Mesodermal cell (in vitro differentiated cells): ENCODE data around the gene KCNMB2.

ENCODE experiments used
- H3K27ac ChIP-seq: 2 replicates; pipeline ENCODE4 v1.7.0; 2013; ENCODE audit warnings: mild to moderate bottlenecking, low read depth, low read length, moderate library complexity; ENCODE audit not compliant: severe bottlenecking
- H3K36me3 ChIP-seq: 2 replicates; pipeline ENCODE4 v1.7.1; 2013; ENCODE audit warnings: mild to moderate bottlenecking, low read length, moderate library complexity; ENCODE audit not compliant: control insufficient read depth, insufficient read depth
- H3K4me1 ChIP-seq: one replicate; pipeline ENCODE4 v1.7.1; 2013; ENCODE audit warnings: mild to moderate bottlenecking, low read length; ENCODE audit not compliant: insufficient read depth, control insufficient read depth, poor library complexity, severe bottlenecking
- H3K4me3 ChIP-seq: 2 replicates; pipeline ENCODE4 v1.7.0; 2013; ENCODE audit warnings: low read length, control low read depth, mild to moderate bottlenecking; ENCODE audit not compliant: insufficient read depth, poor library complexity, severe bottlenecking; ENCODE audit errors: extremely low read depth
- H3K9me3 ChIP-seq: 2 replicates; pipeline ENCODE4 v1.7.1; 2013; ENCODE audit warnings: mild to moderate bottlenecking, low read length, moderate library complexity; ENCODE audit not compliant: control insufficient read depth
- WGBS, 2 experiments: methylation state at CpG; one replicate each; pipeline ENCODE4 v1.1.5; 2013; ENCODE audit warnings: missing lambda C conversion rate in 2 of 2; ENCODE audit not compliant: insufficient coverage in 2 of 2; 5-methylcytosine and 5-hydroxymethylcytosine counted together

The KCNMB2 gene

DNA sequence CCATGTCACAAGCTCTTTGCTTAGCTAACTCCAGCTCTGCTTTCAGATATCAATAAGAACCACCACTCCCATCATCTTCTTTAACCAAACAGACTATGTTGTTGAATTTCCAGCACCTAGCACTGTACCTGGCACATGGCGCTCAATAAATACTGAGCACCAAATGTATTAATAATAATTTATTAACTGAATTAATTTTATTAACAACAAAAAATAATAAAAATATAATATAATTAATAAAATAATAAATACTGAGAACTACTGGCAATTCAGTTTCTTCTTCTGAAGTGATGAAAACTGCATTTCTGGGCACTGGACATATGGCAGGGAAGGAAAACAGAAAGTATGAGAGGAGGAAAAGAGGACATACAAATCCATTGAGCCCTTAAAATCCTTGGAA, 271.5 kb downstream of the KCNMB2 start:
- H3K4me3 ChIP-seq: no peak overlapping the region
- no peaks in the 10 kb centered on the region for H3K4me1 ChIP-seq
- no peak overlapping the region for H3K27ac ChIP-seq
- H3K36me3 ChIP-seq: no peaks in the 10 kb centered on the region
- H3K9me3 ChIP-seq: no peaks in the 10 kb centered on the region
- WGBS, 2 experiments: no CpG with 5 or more reads among the region's 1 CpG

DNA sequence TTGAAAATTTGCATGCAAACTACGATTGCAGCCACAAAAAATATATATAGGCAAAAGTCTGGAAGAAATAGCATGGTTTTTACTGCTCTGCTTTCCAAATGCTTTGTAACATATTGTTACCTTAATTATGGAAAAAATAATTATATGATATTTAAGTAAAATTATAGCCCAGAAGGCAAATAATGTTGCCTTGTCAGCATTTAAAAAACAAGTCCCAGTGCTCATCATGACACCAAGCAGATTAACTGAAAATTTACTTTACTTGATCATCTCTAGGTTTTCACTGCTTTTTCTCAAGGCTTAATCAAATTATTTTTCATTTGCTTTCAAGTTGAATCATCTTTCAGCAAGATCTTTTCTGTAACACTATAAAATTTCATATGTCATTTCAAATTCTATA, 272.5 kb downstream of the KCNMB2 start:
- no CpG with 5 or more reads among the region's 1 CpG for WGBS, 2 experiments
- no peaks in the 10 kb centered on the region for H3K9me3 ChIP-seq
- no peak overlapping the region for H3K27ac ChIP-seq
- no peaks in the 10 kb centered on the region for H3K36me3 ChIP-seq
- H3K4me1 ChIP-seq: no peaks in the 10 kb centered on the region
- no peak overlapping the region for H3K4me3 ChIP-seq

DNA sequence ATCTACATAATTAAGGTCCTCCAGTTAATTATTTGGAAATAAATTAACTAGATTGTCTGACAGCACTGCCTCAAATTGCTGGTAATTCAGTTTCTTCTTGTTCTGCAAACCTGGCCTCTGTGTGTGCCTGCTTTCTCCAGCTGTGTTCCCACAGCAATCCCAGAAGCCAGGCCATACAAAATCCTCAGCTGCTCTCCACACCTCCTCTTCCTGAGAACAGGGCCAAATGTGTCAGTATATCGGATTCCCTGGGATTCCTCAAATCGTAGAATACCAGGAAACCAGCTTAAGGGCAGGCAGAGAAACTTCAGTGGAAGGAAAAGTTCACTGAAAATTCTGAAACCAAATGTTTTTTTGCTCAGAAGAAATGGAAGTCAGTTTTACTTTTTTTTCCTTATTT, 273.9 kb downstream of the KCNMB2 start:
- Histone ChIP-seq H3K4me1 (no peaks in the 10 kb centered on the region), H3K36me3 (no peaks in the 10 kb centered on the region), H3K4me3 (no peak overlapping the region), H3K27ac (no peak overlapping the region), H3K9me3 (no peaks in the 10 kb centered on the region)
- 90 to 100% methylated on average over 2 of the region's 2 CpGs for WGBS, 2 experiments

DNA sequence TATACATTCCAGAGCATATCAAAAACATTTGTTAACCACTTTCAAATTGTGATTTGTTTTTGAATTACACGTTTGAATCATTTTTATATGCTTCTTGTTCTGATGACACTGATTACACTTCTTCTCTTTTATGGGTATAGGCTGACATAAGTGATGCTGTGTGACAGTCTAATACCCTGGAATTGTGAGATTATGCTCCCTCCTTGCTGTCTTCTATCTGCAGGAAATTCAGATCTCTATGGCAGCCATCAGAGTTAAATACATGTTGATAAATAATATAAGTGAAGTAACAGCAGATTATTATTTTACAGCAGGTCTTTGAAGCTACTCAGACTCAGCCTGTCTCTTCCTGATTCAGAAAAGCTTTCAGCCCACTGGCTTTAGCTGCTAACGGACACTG, 286.5 kb downstream of the KCNMB2 start:
- H3K4me1 ChIP-seq: no peaks in the 10 kb centered on the region
- H3K36me3 ChIP-seq: no peaks in the 10 kb centered on the region
- H3K4me3 ChIP-seq: no peak overlapping the region
- H3K9me3 ChIP-seq: no peaks in the 10 kb centered on the region
- no CpG with 5 or more reads among the region's 2 CpGs for WGBS, 2 experiments
- H3K27ac ChIP-seq: no peak overlapping the region

DNA sequence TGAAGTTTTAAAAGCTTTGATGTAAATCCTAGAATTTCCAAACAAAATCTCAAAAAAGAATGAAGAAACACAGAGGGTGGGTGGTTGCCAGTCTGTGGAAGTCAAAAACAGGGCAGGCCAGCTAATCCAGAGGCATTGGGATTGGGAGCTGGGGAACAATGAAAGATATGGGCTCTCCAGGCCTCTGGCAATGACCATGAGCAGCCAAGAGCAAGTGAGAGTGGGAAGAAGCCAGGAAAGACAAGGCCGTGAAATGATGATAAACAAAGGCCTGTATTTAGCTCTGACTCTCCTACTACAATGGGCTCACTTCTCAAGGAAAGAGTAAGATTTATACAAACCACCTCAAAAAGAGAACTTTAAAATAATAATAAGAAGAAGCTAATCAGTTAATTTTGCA, 286.9 kb downstream of the KCNMB2 start:
- Histone ChIP-seq H3K9me3 (no peaks in the 10 kb centered on the region), H3K27ac (no peak overlapping the region), H3K4me3 (no peak overlapping the region), H3K36me3 (no peaks in the 10 kb centered on the region), H3K4me1 (no peaks in the 10 kb centered on the region)
- no CpG with 5 or more reads among the region's 1 CpG for WGBS, 2 experiments

DNA sequence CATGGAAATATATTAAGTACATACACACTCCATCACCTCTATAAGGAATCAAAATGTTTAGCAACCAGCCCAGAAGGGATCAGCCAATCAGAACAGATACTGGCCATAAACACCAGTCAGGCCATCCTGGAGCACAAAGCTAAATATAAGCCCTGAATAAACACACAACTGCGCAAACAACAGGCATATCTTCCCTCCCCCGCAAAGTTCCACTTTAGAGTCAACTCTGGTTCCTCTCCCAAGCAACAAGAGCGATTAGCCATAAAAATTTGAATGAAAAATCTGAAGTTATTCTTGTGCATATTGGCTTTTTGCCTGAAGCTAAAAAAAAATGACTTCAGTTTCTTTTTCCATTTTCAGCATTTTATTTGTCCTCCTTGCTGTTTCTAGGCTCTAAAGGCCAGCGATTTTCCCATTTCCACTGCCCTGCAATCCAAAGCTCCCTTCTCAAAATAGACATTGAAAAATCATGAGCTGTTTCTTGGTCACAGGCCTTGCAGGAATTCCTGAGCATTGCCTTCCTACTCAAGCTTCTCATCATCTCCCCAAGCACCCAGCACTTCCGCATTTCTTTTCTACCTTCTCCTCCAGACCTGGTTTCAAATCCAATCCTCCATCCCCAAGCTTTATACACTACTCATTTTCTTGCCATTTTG, 287.5 kb downstream of the KCNMB2 start:
- H3K4me1 ChIP-seq: no peaks in the 10 kb centered on the region
- 89 to 93% methylated on average over 1 to 3 of the region's 5 CpGs for WGBS, 2 experiments
- H3K27ac ChIP-seq: no peak overlapping the region
- H3K4me3 ChIP-seq: no peak overlapping the region
- H3K36me3 ChIP-seq: no peaks in the 10 kb centered on the region
- no peaks in the 10 kb centered on the region for H3K9me3 ChIP-seq

DNA sequence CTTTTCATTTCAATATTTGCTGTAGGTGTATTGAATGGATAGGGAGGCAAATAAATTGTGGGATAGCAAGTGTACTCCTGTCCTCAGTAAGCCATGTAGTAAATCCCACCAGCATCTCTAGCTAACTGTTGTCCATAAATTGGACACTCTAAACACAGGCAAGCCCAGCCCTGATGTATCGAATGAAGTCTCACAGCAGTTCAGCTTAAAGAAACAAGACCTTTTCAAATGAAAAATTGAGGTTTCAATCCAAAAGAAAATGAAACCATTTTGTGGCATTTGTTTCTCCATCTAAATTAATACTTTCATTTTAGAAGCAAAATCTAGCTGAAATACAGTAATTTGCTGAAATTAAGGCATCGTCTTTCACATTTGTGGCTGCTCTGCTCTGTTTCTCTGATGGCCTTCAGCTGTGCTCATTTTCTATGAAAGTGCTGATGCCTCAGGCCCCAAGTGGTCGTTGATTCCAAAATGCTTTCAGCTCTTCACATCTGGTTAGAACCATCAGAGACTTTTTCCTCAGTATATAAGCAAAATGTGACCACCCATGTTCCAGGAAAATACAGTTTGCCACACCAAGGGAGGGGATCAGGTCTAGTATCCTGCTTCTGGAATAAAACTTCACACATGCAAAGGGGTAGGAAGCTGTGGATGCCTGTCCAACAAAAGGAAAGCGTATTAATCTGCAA, 290.3 kb downstream of the KCNMB2 start:
- 57 to 67% methylated on average over 3 of the region's 4 CpGs for WGBS, 2 experiments
- Histone ChIP-seq H3K9me3 (no peaks in the 10 kb centered on the region), H3K36me3 (no peaks in the 10 kb centered on the region), H3K27ac (no peak overlapping the region), H3K4me1 (no peaks in the 10 kb centered on the region), H3K4me3 (no peak overlapping the region)

DNA sequence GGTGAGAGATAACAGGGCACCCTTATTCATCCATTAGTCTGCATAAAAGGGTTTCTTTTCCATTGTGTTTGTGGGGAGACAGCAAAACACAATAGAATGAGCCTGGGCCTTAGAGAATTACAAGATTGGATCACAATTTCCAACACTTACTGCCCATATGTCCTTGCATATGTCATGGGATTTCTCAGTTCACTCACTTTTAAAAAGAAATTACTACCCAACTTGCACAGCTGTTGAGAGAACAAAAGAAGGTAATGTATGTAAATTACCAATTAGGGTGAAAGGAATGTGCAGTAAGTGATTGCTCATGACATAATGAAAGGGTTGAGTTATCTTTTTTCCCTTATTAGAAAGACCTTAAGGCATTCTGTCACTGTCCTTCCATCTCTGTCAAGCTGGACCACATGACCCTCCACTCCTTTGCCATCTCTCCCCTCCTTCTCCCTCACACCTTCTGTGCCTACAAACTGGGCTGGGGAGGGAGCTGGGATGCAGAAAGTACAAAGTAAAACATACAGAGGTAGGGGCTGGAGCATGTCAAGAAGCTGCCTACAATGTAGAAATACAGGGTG, 291.1 kb downstream of the KCNMB2 start:
- H3K9me3 ChIP-seq: no peaks in the 10 kb centered on the region
- H3K27ac ChIP-seq: no peak overlapping the region
- no peaks in the 10 kb centered on the region for H3K4me1 ChIP-seq
- H3K4me3 ChIP-seq: no peak overlapping the region
- H3K36me3 ChIP-seq: no peaks in the 10 kb centered on the region

DNA sequence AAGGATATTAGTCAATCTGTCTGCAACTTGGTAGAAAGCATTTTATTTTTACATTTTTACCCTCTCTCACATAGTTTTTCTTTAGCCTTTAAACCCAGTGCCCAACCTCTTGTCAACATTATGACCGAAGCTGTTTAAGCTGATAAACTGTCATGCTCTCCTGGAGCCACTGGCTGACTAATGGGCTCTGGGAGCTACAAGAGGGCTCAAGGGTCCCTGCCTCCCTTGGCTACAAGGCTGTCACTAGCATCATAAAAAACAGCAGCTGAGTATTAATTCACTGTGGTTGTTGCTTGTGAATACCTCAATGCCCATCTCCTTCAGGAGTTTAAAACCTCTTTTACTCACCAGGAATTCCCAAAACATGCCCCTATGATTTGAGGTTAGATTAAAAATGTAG, 297.5 kb downstream of the KCNMB2 start:
- 67 to 80% methylated on average over 1 of the region's 1 CpG for WGBS, 2 experiments
- Histone ChIP-seq H3K4me3 (no peak overlapping the region), H3K27ac (no peak overlapping the region), H3K9me3 (no peaks in the 10 kb centered on the region), H3K4me1 (no peaks in the 10 kb centered on the region), H3K36me3 (no peaks in the 10 kb centered on the region)

DNA sequence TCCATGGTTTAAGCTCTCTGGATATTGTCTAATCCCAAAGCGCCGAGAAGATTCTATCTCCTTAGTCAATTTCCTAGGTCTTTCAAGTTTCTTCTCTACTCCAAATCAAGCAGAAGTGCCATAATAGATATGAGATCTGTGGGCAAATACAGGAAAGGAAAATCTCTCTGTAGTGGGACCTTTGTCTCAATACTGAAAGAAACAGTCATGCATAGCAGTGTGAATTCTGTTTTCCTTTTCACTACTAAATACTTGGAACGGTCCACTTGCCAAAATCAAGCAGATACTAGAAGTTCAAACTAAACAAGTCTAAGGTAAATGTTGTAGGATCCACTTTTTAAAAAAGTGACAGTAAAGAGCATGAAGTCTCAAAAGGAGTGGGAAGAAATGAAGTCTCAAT, 298.8 kb downstream of the KCNMB2 start:
- Histone ChIP-seq H3K4me1 (no peaks in the 10 kb centered on the region), H3K27ac (no peak overlapping the region), H3K4me3 (no peak overlapping the region), H3K9me3 (no peaks in the 10 kb centered on the region), H3K36me3 (no peaks in the 10 kb centered on the region)
- whole genome bisulfite sequencing, 2 experiments: 86% methylated on average over 2 of the region's 3 CpGs; no CpG with 5 or more reads in 1 of the 2 experiments

DNA sequence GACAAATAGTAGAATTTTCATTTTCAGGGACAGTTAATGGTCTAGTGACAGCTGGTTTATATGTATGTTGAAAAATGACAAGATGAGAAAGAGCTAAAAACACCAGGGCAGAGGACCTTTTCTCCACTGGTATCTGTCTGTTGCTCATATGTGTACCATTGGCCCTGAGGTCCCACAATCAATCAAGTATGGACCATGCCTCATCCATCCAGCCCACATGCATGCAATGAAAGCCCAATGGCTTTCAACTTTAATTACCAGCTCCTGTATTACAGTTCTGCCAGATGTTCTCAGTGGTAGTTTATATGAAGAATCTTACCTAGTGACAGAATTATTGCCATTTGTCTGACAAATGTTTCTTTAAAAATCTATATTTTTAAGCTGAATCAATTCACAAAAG, 301.3 kb downstream of the KCNMB2 start:
- no peak overlapping the region for H3K27ac ChIP-seq
- no peaks in the 10 kb centered on the region for H3K9me3 ChIP-seq
- no peaks in the 10 kb centered on the region for H3K36me3 ChIP-seq
- no peak overlapping the region for H3K4me3 ChIP-seq
- no peaks in the 10 kb centered on the region for H3K4me1 ChIP-seq
